Fibroblast of skin of left quadriceps (primary cell): ENCODE data around the gene ALKBH4.
"Not testable (repeated sequence)": the region's sequence is repeated elsewhere in the genome, so short reads cannot be mapped to it uniquely, and the experiment has no call there.

Experiments
- DNase-seq, 2 experiments: peaks; one replicate each; pipeline ENCODE4 v3.0.0-alpha.2; 2013; ENCODE audit warnings: low read depth in 2 of 2

ALKBH4 gene

GRCh38 chr7:102455596-102455995 lies 9.1 kb downstream of the ALKBH4 start:
- DNase-seq = no peak

GRCh38 chr7:102454932-102455331 lies 9.7 kb downstream of the ALKBH4 start:
- not testable (repeated sequence) for DNase-seq

- no peak for DNase-seq
Observed at GRCh38 chr7:102454468-102454867, 10.2 kb downstream of the ALKBH4 start.

GRCh38 chr7:102453319-102453718 lies 11.3 kb downstream of the ALKBH4 start:
- DNase-seq = no peak

GRCh38 chr7:102452451-102452850 lies 12.2 kb downstream of the ALKBH4 start:
- DNase-seq = no peak

GRCh38 chr7:102451371-102452054 lies 13.2 kb downstream of the ALKBH4 start:
- DNase-seq = no peak

GRCh38 chr7:102450242-102450641 lies 14.4 kb downstream of the ALKBH4 start:
- DNase-seq = no peak

DNA sequence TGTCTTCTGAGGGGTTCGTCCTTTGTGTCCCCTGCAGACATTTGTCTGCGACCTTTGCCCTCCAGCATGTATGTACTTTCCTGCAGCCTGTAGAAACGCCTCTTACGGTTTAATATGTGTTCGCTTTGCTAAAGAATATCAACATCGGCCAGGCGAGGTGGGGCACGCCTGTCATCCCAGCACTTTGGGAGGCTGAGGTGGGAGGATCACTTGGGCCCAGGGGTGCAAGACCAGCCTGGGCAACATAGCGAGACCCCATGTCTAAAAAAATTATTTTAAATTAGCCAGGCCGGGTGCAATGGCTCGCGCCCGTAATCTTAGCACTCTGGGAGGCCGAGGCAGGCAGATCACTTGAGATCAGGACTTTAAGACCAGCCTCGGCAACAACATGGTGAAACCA lies 15.5 kb downstream of the ALKBH4 start:
- DNase-seq = no peak

- no peak for DNase-seq
Observed at GRCh38 chr7:102447311-102447710, 17.4 kb downstream of the ALKBH4 start.

DNA sequence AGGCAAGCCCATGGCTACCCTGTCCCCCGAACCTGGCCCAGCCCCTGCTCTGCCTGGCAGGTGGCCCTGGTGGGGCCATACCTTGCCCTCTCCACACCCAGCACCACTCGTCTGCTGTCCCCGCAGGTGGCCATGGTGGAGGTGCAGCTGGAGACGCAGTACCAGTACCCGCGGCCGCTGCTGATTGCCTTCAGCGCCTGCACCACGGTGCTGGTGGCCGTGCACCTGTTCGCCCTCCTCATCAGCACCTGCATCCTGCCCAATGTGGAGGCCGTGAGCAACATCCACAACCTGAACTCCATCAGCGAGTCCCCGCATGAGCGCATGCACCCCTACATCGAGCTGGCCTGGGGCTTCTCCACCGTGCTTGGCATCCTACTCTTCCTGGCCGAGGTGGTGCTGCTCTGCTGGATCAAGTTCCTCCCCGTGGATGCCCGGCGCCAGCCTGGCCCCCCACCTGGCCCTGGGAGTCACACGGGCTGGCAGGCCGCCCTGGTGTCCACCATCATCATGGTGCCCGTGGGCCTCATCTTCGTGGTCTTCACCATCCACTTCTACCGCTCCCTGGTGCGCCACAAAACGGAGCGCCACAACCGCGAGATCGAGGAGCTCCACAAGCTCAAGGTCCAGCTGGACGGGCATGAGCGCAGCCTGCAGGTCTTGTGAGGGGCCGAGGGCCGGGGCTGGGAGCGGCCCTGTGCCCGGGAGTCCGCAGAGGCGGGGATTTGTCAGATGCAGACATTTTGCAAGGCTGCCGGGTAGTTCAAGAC lies 18.1 kb downstream of the ALKBH4 start:
- DNase-seq = no peak

GRCh38 chr7:102445674-102446071 lies 19.0 kb downstream of the ALKBH4 start:
- no peak for DNase-seq

DNA sequence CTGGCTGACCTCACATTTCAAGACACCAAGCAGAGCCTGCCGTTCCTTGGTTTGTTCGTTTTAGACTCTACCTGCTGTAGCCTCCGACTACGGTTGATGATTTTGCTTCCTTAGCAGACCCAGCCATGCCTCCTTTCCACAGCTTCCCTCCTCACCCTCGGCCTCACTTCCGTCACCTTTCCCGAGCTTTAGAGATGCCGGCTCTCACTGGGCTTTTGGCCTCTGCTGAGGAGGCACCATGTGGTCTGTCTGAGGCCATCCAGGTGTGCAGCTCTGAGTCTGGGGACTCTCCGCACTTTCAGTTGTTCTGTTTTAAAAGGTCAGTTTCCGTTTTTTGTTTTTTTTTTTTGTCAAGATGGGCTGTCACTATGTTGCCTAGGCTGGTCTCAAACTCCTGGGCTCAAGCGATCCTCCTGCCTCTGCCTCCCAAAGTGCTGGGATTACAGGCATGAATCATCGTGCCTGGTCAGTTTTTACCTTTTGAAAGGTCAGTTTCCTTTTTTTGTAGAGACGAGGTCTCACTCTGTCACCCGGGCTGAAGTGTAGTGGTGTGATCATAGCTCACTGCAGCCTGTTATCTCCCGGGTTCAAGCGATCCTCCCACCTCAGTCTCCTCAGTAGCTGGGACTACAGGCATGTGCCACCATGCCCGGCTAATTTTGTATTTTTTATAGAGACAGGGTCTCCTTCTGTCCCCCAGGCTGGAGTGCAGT lies 19.5 kb downstream of the ALKBH4 start:
- no peak for DNase-seq

GRCh38 chr7:102439963-102440795 lies 24.5 kb downstream of the ALKBH4 start:
- DNase-seq = peak; percentile 36 to 37

- no peak for DNase-seq
Observed at GRCh38 chr7:102436118-102436517, 28.5 kb downstream of the ALKBH4 start.

- DNase-seq = no peak
Observed at GRCh38 chr7:102434039-102434486, 30.6 kb downstream of the ALKBH4 start.

- DNase-seq = peak; percentile 40 to 45
Observed at GRCh38 chr7:102433219-102434038, 31.2 kb downstream of the ALKBH4 start, which contains the start of gene ORAI2. TSS of gene ORAI2 (plus strand) at chr7:102433575. CDS start at chr7:102438957, 5,382 bp downstream.

DNA sequence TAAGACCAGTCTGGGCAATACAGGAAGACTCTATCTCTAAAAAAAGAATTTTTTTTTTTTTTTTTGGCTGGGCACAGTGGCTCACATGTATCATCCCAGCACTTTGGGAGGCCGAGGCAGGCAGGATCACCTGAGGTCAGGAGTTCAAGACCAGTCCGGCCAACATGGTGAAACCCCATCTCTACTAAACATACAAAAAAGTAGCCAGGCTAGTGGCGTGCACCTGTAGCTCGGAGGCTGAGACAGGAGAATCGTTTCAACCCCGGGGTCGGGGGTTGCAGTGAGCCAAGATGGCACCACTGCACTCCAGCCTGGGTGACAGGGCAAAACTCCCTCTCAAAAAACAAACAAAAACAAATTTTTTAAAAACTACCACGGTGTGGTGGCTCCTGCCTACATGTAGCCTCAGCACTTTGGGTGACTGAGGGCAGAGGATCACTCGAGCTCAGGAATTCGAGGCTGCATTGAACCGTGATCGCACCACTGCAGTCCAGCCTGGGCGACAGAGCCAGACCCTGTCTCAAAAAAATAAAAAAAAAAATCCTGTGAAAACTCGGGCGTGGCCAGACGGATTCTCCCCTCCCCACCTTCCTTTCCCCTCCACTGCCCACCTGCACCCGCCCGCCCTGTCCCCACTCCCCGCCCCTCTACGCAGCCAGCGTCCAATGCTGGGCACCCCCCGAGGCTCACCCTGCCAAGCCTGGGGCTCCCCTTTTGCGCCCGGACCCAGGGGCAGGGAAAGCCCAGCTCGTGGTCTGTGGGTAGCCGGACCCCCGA lies 32.0 kb downstream of the ALKBH4 start:
- no peak for DNase-seq

- no peak for DNase-seq
Observed at GRCh38 chr7:102431617-102432298, 32.9 kb downstream of the ALKBH4 start.
